Stomach (tissue), 4 donors: ENCODE data around the gene OPCML.

ENCODE experiments used
- CTCF ChIP-seq, 7 experiments: fragments of 450-650 bp in 4 of 7; fragments of 200-600 bp in 3 of 7; sonication (generic) in 3 of 7; IDR thresholded peaks; one replicate each; pipeline ENCODE4 v1.5.1; 2016 to 2019; ENCODE audit warnings: antibody characterized with exemption in 7 of 7, control low read depth in 2 of 7, mild to moderate bottlenecking in 1 of 7
- EP300 ChIP-seq: sonication (generic); formaldehyde crosslinking; IDR thresholded peaks from one replicate; pipeline ENCODE4 v1.6.1; 2017; ENCODE audit warnings: antibody characterized with exemption
- POLR2AphosphoS5 ChIP-seq, 3 donors: sonication (generic); formaldehyde crosslinking; IDR thresholded peaks; one replicate each; pipeline ENCODE4 v1.6.1; 2016; ENCODE audit warnings: antibody characterized with exemption in 3 of 3

- TF ChIP-seq CTCF (IDR thresholded peaks at IDR 0.05), result no peak
- no peak for TF ChIP-seq EP300
- TF ChIP-seq POLR2AphosphoS5 (IDR thresholded peaks at IDR 0.05), result no peak
Observed at GRCh38 chr11:132793831-132794230, 738.5 kb downstream of the OPCML start.
